GM19351 (cell line): ENCODE measurements around the gene SUMO2.
"Not testable (repeated sequence)": the region's sequence is repeated elsewhere in the genome, so short reads cannot be mapped to it uniquely, and the experiment has no call there.

Experiments
- ATAC-seq: cut with Tn5 transposase; IDR thresholded peaks from one replicate; pipeline ENCODE4 v1.9.1; 2021; ENCODE audit warnings: mild to moderate bottlenecking, moderate library complexity; ENCODE audit not compliant: unreplicated experiment

The SUMO2 gene

DNA sequence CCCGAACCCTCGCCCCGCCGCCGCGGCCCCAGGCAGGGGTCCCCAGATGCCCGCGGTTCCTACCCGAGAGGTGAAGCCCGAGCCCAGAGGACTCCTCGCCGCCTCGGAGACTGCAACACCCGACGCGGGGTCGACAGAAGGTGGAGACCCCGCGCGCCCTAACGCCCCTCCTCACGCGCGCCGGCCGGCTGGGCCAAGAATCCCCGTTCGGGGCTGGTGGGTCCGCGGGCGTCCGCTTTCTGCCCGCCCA is 515 bp downstream of the SUMO2 start:
- peak; percentile 8 for ATAC-seq

DNA sequence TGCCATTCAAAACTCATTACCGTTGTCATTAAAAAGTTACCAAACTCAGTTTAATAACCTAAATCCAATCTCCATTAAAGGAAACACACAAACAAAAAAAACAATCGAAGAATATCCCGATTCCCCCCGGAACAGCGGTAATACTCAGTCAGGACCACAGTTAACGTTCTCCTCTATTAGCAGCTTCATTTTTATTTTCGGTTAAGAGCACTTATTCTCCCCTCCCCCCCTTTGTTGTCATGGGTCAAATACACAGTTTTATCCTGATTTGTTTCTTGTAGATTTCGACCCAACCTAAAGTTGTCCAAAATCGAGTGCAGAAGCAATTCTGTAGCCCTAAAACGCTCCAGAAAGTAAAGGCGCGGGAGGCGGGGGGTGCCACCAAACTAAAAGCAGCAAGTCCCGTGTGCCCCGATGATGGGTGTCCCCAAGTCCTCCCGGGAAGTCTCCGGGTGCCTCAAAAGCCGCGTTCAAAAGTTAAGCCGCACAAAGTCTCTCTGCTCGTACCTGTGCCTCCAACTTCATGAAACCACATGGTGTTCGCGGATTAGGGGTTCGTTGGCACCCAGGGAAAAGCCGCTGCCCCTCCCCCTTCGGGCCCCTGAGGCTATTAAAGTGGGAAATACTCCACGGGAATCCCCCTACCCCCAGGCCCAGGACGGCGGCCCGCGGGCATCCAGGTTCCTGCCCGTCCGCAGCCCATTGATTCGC is 996 bp downstream of the SUMO2 start:
- ATAC-seq: no peak

DNA sequence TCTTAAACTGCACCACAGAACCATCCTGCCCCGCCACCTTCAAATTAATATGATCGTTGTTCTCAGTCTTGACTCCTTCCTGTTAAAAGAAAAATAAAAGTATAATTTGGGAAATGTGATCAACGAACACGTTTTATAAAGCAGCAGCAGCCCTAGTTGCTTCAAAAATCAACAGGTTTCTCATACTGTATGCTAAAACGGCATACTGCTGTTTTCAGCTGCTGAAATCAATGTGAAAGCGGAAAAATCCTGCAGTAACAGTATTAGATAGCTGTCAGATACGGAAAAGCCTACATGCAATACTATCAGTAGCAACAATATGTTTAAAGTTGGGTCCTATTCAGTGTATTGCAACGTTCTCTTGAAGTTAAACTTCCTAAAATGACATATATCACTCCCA is 1.6 kb downstream of the SUMO2 start:
- no peak for ATAC-seq

DNA sequence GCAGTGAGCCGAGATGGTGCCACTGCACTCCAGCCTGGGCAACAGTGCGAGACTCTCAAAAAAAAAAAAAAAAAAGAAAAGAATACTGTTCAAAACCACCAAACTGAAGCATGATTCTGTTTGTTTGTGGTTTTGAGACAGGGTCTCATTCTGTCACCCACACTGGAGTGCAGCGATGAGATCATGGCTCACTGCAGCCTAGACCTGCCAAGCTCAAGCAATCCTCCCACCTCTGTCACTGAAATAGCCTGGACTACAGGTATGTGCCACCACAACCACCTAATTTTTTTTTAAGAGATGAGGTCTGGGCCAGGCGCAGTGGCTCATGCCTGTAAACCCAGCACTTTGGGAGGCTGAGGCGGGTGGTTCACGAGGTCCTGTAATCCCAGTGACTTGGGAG is 4.3 kb downstream of the SUMO2 start:
- ATAC-seq: no peak

DNA sequence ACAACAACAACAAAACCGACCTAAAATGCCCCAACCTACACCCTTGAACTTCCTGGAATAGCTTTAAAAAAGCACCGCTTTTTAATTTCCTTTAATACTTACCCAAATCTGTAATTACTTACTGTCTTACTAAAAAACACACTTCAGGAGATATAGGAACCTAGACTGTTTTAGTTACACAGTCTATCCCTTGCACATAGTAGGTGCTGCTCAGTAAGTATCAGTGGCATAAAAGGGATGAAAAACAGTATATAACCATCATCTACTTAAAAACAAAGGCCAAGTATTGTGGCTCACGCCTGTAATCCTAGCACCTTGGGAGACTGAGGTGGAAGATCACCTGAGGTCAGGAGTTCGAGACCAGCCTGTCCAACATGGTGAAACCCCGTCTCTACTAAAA is 6.1 kb downstream of the SUMO2 start:
- no peak for ATAC-seq

DNA sequence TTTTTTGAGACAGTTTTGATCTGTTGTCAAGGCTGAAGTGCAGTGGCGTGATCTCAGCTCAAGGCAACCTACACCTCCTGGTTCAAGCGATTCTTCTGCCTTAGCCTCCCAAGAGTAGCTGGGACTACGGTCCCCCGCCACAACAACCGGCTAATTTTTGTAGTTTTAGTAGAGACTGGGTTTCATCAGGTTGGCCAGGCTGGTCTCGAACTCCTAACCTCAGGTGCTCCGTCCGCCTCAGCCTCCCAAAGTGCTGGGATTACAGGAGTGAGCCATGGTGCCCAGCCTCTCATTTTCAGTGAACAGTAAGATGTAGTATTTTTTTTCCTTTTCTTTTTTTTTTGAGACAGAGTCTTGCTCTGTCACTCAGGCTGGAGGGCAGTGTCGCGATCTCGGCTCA is 7.8 kb downstream of the SUMO2 start:
- ATAC-seq: no peak

DNA sequence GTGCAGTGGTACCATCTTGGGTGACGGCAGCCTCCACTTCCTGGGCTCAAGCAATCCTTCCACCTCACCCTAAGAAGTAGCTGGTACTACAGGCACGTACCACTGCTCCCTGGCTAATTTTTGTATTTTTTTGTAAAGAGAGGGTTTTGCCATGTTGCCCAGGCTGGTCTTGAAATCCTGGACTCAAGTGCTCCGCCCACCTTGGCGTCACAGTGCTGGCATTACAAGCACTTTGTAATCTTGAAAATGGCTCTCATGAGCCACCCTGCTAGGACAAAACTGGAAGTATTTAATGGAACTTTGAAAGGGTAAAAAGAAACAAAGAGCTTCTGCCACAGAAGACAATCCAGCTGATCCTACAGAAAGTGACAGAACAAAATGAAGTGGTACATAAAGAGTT is 9.2 kb downstream of the SUMO2 start:
- no peak for ATAC-seq

DNA sequence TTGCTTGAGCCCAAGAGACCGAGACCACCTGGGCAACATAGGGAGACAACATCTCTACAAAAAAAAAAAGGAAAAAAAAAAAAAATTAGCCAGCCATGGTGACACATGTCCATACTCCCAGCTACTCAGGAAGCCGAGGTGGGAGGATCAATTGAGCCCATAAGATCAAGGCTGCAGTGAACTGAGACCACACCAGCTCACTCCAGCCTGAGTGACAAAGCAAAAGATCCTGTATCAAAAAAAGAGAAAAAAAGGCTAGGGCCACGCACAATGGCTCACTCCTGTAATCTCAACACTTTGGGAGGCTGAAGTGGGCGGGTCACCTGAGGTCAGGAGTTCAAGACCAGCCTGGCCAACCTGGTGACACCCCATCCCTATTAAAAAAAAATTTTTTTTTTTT is 13.8 kb downstream of the SUMO2 start:
- no peak for ATAC-seq

DNA sequence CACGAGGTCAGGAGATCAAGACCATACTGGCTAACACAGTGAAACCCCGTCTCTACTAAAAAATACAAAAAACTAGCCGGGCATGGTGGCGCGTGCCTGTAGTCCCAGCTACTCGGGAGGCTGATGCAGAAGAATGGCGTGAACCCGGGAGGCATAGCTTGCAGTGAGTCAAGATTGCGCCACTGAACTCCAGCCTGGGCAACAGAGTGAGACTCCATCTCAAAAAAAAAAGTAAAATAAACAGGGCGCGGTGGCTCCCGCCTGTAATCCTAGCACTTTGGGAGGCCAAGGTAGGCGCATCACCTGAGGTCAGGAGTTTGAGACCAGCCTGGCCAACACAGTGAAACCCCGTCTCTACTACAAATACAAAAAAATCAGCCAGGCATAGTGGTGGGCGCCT is 18.2 kb downstream of the SUMO2 start:
- not testable (repeated sequence) for ATAC-seq

DNA sequence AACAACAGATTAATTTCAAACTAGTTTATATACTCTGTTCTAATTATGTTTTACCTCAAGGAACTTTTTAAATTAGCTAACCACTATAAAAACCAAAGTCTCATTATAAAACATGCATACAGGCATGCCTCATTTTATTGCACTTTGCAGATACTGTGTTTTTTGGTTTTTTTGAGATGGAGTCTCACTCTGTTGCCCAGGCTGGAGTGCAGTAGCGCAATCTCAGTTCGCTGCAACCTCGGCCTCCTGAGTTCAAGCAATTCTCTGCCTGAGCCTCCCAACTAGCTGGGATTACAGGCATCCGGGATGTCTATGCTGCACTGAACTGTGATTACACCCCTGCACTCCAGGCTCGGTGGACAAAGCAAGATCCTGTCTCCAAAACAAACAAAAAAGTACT is 19.7 kb downstream of the SUMO2 start:
- no peak for ATAC-seq

DNA sequence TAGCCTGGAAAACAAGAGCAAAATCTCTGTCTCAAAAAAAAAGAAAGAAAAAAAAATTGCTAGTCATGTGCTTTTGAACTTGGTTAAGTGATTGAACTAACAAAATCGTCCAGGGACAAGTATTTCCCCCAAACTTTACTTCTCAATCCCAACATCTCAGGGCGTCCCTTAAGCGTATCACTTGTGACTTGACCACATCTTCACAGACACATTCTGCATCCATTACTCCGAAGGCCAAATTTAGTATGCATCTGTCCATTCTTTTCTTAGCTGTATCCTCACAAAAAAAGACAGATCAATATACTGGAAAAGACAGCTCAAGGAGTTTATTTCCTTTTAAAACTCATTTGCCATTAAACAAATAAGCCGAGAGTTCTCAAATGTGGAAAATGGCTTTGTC is 22.5 kb downstream of the SUMO2 start:
- ATAC-seq: no peak

DNA sequence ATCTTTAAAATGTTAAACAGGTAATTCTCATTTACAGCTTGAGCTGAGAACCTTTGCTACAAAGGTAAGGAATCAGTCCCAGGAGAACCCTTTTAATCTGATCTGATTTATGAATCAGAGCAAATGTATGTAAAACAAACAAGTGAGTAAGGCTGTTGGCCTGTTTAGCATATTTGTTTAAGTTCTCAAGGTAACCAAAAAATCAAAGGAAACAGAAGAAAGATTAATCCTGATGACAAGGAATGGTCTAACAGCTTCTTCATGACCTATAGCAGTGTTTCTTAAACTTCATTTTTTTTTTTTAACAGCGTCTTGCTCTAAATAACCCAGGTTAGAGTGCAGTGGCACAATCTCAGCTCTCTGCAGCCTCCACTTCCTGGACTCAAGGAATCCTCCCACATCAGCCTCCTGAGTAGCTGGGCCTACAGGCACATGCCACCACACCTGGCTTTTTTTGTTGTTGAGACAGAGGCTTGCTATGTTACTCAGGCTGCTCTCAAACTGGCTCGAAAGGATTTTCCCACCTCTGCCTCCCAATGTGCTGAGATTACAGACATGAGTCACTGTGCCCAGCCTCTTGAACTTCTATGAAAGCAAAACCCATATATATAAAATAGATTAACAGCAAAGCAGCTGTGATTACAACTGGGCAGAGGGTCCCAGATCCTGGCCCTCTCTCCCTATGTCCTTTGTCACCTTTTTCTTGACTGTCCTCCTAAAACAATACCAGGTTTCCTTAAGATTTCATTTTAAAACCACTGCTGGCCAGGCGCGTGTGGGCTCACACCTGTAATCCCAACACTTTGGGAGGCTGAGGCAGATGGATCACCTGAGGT is 23.3 kb downstream of the SUMO2 start:
- ATAC-seq: no peak

DNA sequence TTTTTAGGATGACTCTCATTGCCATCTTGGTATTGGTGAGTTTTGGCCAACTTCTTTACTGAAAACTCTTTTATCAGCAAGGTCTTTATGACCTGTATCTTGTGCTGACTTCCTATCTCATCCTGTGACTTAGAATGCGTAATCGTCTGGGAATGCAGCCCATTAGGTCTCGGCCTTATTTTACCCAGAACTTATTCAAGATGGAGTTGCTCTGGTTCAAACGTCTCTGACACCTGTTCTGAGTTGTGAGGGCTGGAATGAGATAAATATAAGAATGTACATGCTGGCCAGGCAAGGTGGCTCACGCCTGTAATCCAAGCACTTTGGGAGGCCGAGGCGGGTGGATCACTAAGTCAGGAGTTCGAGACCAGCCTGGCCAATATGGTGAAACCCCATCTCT is 24.3 kb downstream of the SUMO2 start:
- ATAC-seq: not testable (repeated sequence)

DNA sequence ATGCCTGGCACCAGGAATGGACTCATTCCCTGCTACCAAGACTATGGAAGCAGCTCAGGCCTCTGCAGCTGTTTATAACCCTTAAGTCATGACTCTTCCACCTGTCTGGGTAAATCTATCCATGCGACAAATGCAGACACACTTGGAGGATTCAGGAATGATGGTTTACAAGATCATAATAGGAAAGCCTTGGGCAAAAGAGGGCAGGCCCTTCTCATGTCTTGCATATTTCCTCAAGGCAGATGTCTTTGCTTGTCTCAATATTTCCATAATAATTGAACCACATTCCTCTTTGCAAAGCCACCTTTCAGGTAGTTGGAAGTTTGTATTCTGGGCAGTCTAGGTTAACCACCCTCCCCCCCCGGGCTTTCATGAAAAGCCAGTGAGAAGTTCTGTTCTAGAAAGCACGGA is 27.6 kb downstream of the SUMO2 start:
- ATAC-seq: no peak

DNA sequence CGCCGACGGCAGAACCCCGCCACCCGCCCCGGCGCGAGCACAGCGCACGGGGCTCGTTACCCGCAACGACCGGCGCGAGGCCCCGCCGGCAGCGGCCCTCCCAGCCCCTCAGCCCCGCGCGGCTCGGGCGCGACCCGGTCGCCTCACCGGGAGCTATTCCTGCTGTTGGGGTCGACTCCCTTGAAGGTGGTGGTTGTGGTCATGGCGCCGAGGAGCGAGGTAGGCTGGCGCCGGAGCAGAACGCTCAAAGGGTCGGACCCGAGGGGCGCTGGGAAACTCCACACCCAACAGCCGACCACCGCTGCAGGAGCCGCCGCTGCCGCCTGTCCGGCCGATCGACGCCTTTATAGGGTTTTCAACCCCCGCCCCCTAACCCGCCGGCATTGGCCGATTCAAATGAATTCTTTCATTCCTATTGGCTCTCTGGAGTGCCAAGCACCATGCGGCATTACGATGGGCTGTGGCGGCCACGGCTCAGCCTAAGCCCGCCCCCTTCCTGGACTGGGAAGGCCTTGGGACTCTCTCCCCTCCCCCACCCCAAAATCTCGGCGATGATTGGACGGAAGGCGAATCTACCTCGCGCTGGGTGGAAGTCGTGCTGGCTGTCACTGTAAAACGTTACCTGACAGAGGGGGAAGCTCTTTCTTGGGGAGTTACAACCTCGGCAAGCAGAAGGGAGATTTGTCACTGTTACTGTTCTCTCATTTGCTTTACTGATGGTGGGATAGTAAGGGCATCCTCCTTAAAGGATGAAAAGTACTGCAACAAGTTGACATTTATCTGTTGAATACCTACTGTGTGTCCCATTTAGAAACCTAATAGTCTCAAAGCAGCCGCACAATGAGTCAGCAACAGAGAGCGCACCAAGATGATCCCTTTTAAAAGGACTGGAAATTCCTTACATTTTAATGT is 28.3 kb downstream of the SUMO2 start, which contains the start of gene JPT1:
Gene JPT1, minus strand, starts transcription at position 318 of the 912 bp plus-strand sequence. Its CDS starts 115 bp downstream, at position 203.
- ATAC-seq: peak; percentile 96

DNA sequence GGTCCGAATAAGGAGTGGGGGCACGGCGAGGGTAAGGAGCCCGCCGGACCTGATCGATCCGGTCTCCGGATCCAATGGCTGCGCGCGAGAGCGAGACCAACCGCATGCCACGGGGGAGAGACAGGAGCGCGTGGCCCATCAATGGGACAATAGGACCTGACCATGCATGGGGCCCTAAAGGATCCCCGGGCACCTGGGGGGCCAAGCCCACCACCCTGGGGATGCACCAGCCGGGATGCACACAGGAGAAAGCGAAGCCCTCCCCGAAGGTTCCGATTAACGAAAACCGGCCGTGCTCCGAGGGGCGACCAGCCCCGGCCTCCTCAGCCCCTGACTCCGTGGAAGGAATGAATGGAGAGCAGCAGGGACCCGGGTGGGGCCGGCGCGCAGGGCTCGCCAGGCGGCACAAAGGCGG is 29.0 kb downstream of the SUMO2 start:
- ATAC-seq: peak; percentile 1

DNA sequence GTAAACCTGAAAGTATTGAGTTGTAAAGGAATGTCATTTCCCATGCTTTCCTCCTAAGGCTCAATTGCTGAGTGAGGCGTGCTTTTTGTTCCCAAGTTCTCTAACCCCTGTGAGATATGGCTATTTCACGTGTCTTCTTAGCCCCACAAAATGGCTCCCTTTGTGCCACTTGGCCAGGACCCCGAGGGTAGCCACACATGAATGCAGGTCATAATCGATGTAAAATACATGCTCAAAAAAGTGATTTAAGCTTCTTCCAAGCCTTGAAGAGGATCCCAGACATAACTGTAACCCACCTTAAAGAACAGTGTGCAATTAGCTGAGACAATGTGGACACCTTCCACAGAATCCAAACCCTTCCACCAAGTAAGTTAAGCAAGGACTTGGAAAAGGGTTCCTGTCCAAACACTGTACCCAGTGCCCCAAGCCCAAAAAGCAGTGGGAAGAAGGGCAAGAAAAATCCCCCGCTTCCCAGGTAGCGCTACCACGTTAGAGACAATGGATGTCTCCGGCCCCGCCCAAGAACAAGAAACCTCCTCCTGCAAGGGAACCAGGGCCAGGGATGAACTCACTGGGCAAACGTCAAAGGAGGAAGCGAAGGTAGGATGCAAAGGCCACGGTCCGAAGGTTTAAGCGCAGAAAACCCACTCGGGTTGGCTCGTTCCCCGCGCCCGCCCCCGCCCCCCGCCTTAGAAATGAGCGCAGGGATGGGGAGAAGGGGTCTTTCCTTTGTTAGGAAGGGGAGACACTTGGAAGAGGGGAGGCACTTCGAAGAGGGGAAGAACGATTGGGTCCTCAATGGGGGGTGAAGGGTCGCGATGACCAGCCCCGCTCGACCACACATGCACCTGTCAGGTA is 29.6 kb downstream of the SUMO2 start:
- ATAC-seq: no peak

DNA sequence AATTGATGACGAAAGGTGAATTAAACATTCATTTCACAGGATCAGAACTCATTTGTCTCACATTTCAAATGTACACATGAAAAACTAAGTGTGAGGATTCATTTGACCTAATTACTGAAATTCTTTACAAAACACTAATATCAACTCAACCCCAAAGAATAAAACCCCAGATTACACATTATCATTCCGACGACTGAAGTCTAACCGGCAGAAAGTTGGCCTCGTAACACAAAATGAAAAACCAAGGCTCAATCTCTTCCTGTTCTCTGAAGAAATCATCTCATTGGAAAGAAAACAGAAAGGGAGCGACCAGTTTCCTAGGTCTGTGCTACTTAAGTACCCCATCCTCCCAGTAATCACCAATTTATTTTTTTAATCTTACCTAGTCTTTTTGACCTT is 30.2 kb downstream of the SUMO2 start:
- no peak for ATAC-seq

DNA sequence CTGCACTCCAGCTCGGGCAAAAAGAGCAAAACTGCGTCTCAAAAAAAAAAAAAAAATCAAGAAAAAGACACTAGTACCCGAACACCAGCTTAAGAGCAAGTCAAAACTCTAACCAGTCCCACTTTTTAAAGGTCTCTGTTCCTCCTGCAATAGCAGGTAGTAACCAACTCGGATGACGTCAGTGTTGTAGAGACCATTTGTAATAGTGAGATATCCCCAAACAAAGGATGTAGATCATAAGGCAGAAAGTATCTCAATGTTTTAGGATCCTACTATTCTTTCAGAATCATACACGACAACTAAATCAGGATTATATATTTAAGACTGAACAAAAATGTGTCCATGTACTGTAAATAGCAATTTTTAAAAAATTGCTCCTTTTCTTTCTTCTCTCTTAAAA is 30.8 kb downstream of the SUMO2 start:
- ATAC-seq: no peak

DNA sequence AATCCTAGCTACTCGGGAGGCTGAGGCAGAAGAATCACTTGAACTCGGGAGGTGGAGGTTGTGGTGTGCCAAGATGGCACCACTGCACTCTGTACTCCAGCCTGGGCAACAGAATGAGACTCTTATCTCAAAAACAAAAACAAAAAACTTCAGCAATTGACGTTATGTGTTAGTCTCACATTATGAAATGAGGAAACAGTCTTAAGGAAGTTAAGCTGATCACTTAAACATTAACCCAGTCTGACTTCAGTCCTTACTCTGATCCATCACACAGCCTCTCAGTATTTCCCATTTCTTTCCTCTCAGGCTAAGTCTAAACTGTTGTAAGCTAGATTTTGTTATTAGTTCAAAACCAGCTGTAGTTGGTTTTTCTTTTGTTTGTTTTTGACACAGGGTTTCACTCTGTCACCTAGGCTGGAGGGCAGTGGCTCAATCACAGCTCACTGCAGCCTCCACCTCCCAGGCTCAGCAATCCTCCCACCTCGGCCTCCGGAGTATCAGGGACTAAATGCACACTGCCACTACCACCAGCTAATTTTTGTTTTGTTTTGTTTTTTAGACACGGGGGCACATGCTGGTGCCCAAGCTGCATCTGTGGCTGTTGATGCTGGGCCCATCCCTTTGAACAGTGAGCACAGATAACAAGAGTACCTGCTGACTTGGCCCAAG is 34.7 kb downstream of the SUMO2 start:
- ATAC-seq: no peak
